ENCODE data around the gene DGKB.

DGKB gene

GRCh38 chr7:14196555-14196954 lies 706.0 kb downstream of the DGKB start:
- no peak for DNase-seq (ENCODE audit: low read depth)
- H3K4me3 ChIP-seq (ENCODE audit: low read depth, low read length): no peak overlapping the region
- no peak for TF ChIP-seq CTCF (IDR thresholded peaks at IDR 0.05; ENCODE audit: insufficient read depth, low read depth, low read length, missing control alignments)

GRCh38 chr7:14195871-14196270 lies 706.7 kb downstream of the DGKB start:
- TF ChIP-seq CTCF (IDR thresholded peaks at IDR 0.05; ENCODE audit: insufficient read depth, low read depth, low read length, missing control alignments): no peak
- no peak overlapping the region for H3K4me3 ChIP-seq (ENCODE audit: low read depth, low read length)
- DNase-seq (ENCODE audit: low read depth): no peak

- H3K4me3 ChIP-seq (ENCODE audit: low read depth, low read length): no peak overlapping the region
- no peak for DNase-seq (ENCODE audit: low read depth)
- no peak for TF ChIP-seq CTCF (IDR thresholded peaks at IDR 0.05; ENCODE audit: insufficient read depth, low read depth, low read length, missing control alignments)
Measured at GRCh38 chr7:14195079-14195478, 707.5 kb downstream of the DGKB start.

- H3K4me3 ChIP-seq (ENCODE audit: low read depth, low read length): no peak overlapping the region
- no peak for TF ChIP-seq CTCF (IDR thresholded peaks at IDR 0.05; ENCODE audit: insufficient read depth, low read depth, low read length, missing control alignments)
- DNase-seq (ENCODE audit: low read depth): no peak
Measured at GRCh38 chr7:14191686-14192098, 710.9 kb downstream of the DGKB start.

GRCh38 chr7:14184292-14184864 lies 718.2 kb downstream of the DGKB start:
- no peak for TF ChIP-seq CTCF (IDR thresholded peaks at IDR 0.05; ENCODE audit: insufficient read depth, low read depth, low read length, missing control alignments)
- no peak overlapping the region for H3K4me3 ChIP-seq (ENCODE audit: low read depth, low read length)
- no peak for DNase-seq (ENCODE audit: low read depth)

- no peak for TF ChIP-seq CTCF (IDR thresholded peaks at IDR 0.05; ENCODE audit: insufficient read depth, low read depth, low read length, missing control alignments)
- DNase-seq (ENCODE audit: low read depth): no peak
- H3K4me3 ChIP-seq (ENCODE audit: low read depth, low read length): no peak overlapping the region
Measured at GRCh38 chr7:14179781-14180180, 722.8 kb downstream of the DGKB start.

GRCh38 chr7:14177876-14178275 lies 724.7 kb downstream of the DGKB start:
- no peak overlapping the region for H3K4me3 ChIP-seq (ENCODE audit: low read depth, low read length)
- no peak for TF ChIP-seq CTCF (IDR thresholded peaks at IDR 0.05; ENCODE audit: insufficient read depth, low read depth, low read length, missing control alignments)
- DNase-seq (ENCODE audit: low read depth): no peak
